Adrenal gland (tissue), 12 donors: ENCODE data around the gene INHBB. TPM values are rescaled to one million over a fixed set of nuclear protein-coding genes. Genes with fewer than 3 reads are reported as not detected.

Source experiments
- DNase-seq, 7 donors: peaks; one replicate each; pipeline ENCODE4 v3.0.0-alpha.2; 2019 to 2020
- H3K27ac ChIP-seq, 5 donors: fragments of 200-600 bp; sonication (generic) in 4 of 5; 1 replicate in 3 of 5; 2 replicates in 2 of 5; pipeline versions ENCODE4 v1.5.1 to v1.8.0; 2016 to 2020; ENCODE audit warnings: mild to moderate bottlenecking in 1 of 5
- H3K27me3 ChIP-seq: fragments of 200-600 bp; 2 replicates; pipeline ENCODE4 v1.8.0; 2021
- H3K36me3 ChIP-seq, 2 donors: fragments of 200-600 bp; replicated peaks in 1 of 2; 1 replicate in 1 of 2; 2 replicates in 1 of 2; pipeline versions ENCODE4 v1.5.1 to v1.8.0; 2018 to 2022
- H3K4me1 ChIP-seq, 2 donors: fragments of 200-600 bp; replicated peaks in 1 of 2; 1 replicate in 1 of 2; 2 replicates in 1 of 2; pipeline versions ENCODE4 v1.5.1 to v1.8.0; 2018 to 2021
- H3K4me3 ChIP-seq, 4 donors: fragments of 200-600 bp; sonication (generic) in 3 of 4; one replicate each; pipeline ENCODE4 v1.5.1; 2016 to 2018
- H3K9me3 ChIP-seq, 3 donors: fragments of 200-600 bp; sonication (generic) in 1 of 3; replicated peaks in 1 of 3; 1 replicate in 2 of 3; 2 replicates in 1 of 3; pipeline versions ENCODE4 v1.5.1 to v1.8.0; 2016 to 2021
- CTCF ChIP-seq, 6 experiments: fragments of 450-650 bp in 4 of 6; fragments of 200-600 bp in 2 of 6; sonication (generic) in 1 of 6; IDR thresholded peaks; 1 replicate in 5 of 6; 2 replicates in 1 of 6; pipeline versions ENCODE4 v1.5.1 to v1.8.0; 2016 to 2021; ENCODE audit warnings: antibody characterized with exemption in 6 of 6, mild to moderate bottlenecking in 2 of 6, moderate library complexity in 1 of 6
- POLR2A ChIP-seq, 2 donors: fragments of 450-650 bp; IDR thresholded peaks; one replicate each; pipeline ENCODE4 v1.6.1; 2017; ENCODE audit warnings: antibody characterized with exemption in 2 of 2, mild to moderate bottlenecking in 2 of 2, moderate library complexity in 1 of 2
- WGBS, 4 donors: extraction: QIAGEN DNeasy Blood & Tissue Kit in 2 of 4; methylation state at CpG; one replicate each; pipeline versions ENCODE4 v1.1.5 to v1.1.7; 2013 to 2017; 5-methylcytosine and 5-hydroxymethylcytosine counted together
- intact Hi-C, 2 donors: fragments of 100-400 bp; cut with DNase I; formaldehyde crosslinking; loops; one replicate each; pipeline versions ENCODE4 v1.14.1 to v1.15.0; 2022 to 2023
- polyA plus RNA-seq, 3 donors: library from polyadenylated mRNA; stranded (reverse); fragments of 200-250 nt in 2 of 3; fragments of 350-450 nt in 1 of 3; fragmentation: Illumina TruSeq in 1 of 3; extraction: RNeasy Lipid Tissue Mini Kit (QIAGEN cat#74804) in 1 of 3; gene quantifications; one replicate each; pipeline ENCODE4 v1.2.3, GENCODE V29; 2013 to 2014
- total RNA-seq, 9 donors: library from RNA; depleted of rRNA in 4 of 9; stranded (reverse); fragments of >200 nt in 4 of 9; fragments of 120-200 nt in 1 of 9; fragmentation: NEBNext Ultra II Directional in 1 of 9; extraction: Animal tissue kit (Norgen Biotek cat#: 25700) in 1 of 9; gene quantifications; one replicate each; pipeline versions ENCODE4 v1.1.0 to v1.2.4, GENCODE V29; 2013 to 2023
- donor health status: healthy with polysubstance abuse.
- donor health status: Bipolar disorder and iron deficiency.
- donor health status: DM: yes; HTN: yes; CAD: no.
- donor health status: DM: no; HTN: no; CAD: no.
- donor health status: DM: no; HTN: no; CAD: no.
- donor health status: DM: yes; HTN: yes; CAD: no.

INHBB gene
- total and polyA plus RNA-seq, 12 donors: 0.28 to 9.1 (median 6.8) TPM

GRCh38 chr2:120344214-120344975, 1.5 kb upstream of the INHBB start:
- Histone ChIP-seq H3K4me1 (peaks cover 22 to 33% of the 10 kb centered on the region in 2 donors), H3K36me3 (no peaks in the 10 kb centered on the region), H3K27me3 (peaks cover 40% of the 10 kb centered on the region), H3K27ac (peak overlapping the region in 1 of 5 donors; percentile 70), H3K4me3 (peak overlapping the region in 2 of 4 donors; percentile 17 to 66), H3K9me3 (no peaks in the 10 kb centered on the region)
- intact Hi-C loops: loop anchor here (5.0 to 10.0 kb wide), 3 partner anchors 88 to 210 kb away; no protein-coding TSS in a partner anchor
- TF ChIP-seq CTCF (IDR thresholded peaks at IDR 0.05): peak in 1 of 6 experiments; percentile 9
- TF ChIP-seq POLR2A (IDR thresholded peaks at IDR 0.05): no peak
- DNase-seq: no peak
- WGBS, 4 donors: 1 to 3% (median 2%) methylated on average over 18 to 75 of the region's 75 CpGs

- peak overlapping the region in 1 of 5 donors; percentile 70 for H3K27ac ChIP-seq
- H3K27me3 ChIP-seq: peaks cover 33% of the 10 kb centered on the region
- peaks cover 22 to 33% of the 10 kb centered on the region in 2 donors for H3K4me1 ChIP-seq
- peak overlapping the region in 2 of 4 donors; percentile 17 to 66 for H3K4me3 ChIP-seq
- peak in 2 of 7 donors; percentile 15 to 26 for DNase-seq
- WGBS, 4 donors: 0 to 3% (median 1%) methylated on average over 28 to 90 of the region's 90 CpGs
- intact Hi-C loops: loop anchor here (5.0 to 10.0 kb wide), 4 partner anchors 87 to 332 kb away; no protein-coding TSS in a partner anchor
- H3K9me3 ChIP-seq: no peaks in the 10 kb centered on the region
- no peaks in the 10 kb centered on the region for H3K36me3 ChIP-seq
- no peak for TF ChIP-seq CTCF (IDR thresholded peaks at IDR 0.05)
- TF ChIP-seq POLR2A (IDR thresholded peaks at IDR 0.05): no peak
These were observed 857 bp upstream of the INHBB start for GRCh38 chr2:120344976-120345581.

- peak overlapping the region in 1 of 5 donors; percentile 70 for H3K27ac ChIP-seq
- no peak for TF ChIP-seq POLR2A (IDR thresholded peaks at IDR 0.05)
- TF ChIP-seq CTCF (IDR thresholded peaks at IDR 0.05): no peak
- H3K4me1 ChIP-seq: peaks cover 22 to 33% of the 10 kb centered on the region in 2 donors
- DNase-seq: no peak
- no peaks in the 10 kb centered on the region for H3K36me3 ChIP-seq
- 1 to 2% (median 2%) methylated on average over 20 to 61 of the region's 62 CpGs; no CpG with 5 or more reads in 1 of the 4 donors for WGBS, 4 donors
- intact Hi-C loops: loop anchor here (5.0 to 10.0 kb wide), 3 partner anchors 179 to 332 kb away; no protein-coding TSS in a partner anchor
- peaks cover 33% of the 10 kb centered on the region for H3K27me3 ChIP-seq
- H3K9me3 ChIP-seq: no peaks in the 10 kb centered on the region
- H3K4me3 ChIP-seq: peak overlapping the region in 1 of 4 donors; percentile 66
These were observed 328 bp upstream of the INHBB start for GRCh38 chr2:120345608-120346007.
